ENCODE data around the gene UCK1.

The UCK1 gene

GRCh38 chr9:131530920-131531832, at the start of gene UCK1:
TSS of gene UCK1 (minus strand) at chr9:131531263. CDS start at chr9:131531174, 89 bp downstream.
- H3K4me1 ChIP-seq (ENCODE audit: low read length): peaks cover 10% of the 10 kb centered on the region; the same call in 1 of the 2 replicates
- no peaks in the 10 kb centered on the region for H3K27me3 ChIP-seq (ENCODE audit: low read depth, low read length)
- peaks cover 11% of the 10 kb centered on the region for H3K36me3 ChIP-seq (replicated peaks; ENCODE audit: low read depth, low read length)
- peak within 1 kb of the TSS; percentile 84 for H3K9ac ChIP-seq (ENCODE audit: low read length)
- no peaks in the 10 kb centered on the region for H3K9me3 ChIP-seq (ENCODE audit: insufficient read depth, low read length)
- peak within 1 kb of the TSS; percentile 97; the same call in 1 of the 2 replicates for H2AFZ ChIP-seq (ENCODE audit: low read depth, low read length)
- no peaks in the 10 kb centered on the region for H4K20me1 ChIP-seq (ENCODE audit: insufficient read depth, low read length)
- peak within 1 kb of the TSS; percentile 96 for H3K4me3 ChIP-seq (ENCODE audit: low read length)
- peak within 1 kb of the TSS; percentile 88 for H3K4me2 ChIP-seq (ENCODE audit: low read length)
- H3K79me2 ChIP-seq (ENCODE audit: low read length): peaks cover 13% of the 10 kb centered on the region
- H3K27ac ChIP-seq (ENCODE audit: low read length): no peak within 1 kb of the TSS
- TF ChIP-seq EZH2phosphoT487 (IDR thresholded peaks at IDR 0.05; ENCODE audit: low read depth): no peak
- TF ChIP-seq, protein P1, sequence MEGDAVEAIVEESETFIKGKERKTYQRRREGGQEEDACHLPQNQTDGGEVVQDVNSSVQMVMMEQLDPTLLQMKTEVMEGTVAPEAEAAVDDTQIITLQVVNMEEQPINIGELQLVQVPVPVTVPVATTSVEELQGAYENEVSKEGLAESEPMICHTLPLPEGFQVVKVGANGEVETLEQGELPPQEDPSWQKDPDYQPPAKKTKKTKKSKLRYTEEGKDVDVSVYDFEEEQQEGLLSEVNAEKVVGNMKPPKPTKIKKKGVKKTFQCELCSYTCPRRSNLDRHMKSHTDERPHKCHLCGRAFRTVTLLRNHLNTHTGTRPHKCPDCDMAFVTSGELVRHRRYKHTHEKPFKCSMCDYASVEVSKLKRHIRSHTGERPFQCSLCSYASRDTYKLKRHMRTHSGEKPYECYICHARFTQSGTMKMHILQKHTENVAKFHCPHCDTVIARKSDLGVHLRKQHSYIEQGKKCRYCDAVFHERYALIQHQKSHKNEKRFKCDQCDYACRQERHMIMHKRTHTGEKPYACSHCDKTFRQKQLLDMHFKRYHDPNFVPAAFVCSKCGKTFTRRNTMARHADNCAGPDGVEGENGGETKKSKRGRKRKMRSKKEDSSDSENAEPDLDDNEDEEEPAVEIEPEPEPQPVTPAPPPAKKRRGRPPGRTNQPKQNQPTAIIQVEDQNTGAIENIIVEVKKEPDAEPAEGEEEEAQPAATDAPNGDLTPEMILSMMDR (IDR thresholded peaks at IDR 0.05; ENCODE audit: low read depth, low read length): no peak

DNA sequence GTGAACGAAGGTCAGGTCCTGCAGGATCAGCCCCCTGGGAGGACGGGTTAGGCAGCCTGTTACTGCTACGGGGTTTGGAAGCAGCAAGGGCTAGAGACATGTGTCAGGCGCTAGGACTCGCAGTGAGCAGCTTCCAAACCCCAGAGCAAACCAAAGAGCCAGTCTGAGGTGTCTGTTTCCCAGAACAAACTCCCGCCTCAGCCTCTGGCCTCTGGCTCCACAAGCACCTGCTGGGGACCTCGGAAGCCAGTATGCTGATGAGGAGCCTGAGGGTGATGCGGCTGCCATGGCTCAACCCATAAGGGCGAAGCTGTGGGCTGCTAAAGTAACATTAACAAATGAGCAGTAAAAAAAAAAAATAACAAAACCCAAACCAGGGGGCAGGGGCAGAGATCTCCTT, 49.3 kb upstream of the UCK1 start:
- no peak overlapping the region for H3K4me2 ChIP-seq (ENCODE audit: low read length)
- H4K20me1 ChIP-seq (ENCODE audit: insufficient read depth, low read length): peaks cover 15% of the 10 kb centered on the region; the same call in 1 of the 2 replicates
- no peak overlapping the region for H3K27ac ChIP-seq (ENCODE audit: low read length)
- no peak for TF ChIP-seq EZH2phosphoT487 (IDR thresholded peaks at IDR 0.05; ENCODE audit: low read depth)
- TF ChIP-seq, protein P1 (IDR thresholded peaks at IDR 0.05; ENCODE audit: low read depth, low read length): no peak
- H3K4me1 ChIP-seq (ENCODE audit: low read length): peaks cover 10% of the 10 kb centered on the region
- H3K27me3 ChIP-seq (ENCODE audit: low read depth, low read length): no peaks in the 10 kb centered on the region
- no peaks in the 10 kb centered on the region for H3K9me3 ChIP-seq (ENCODE audit: insufficient read depth, low read length)
- H3K4me3 ChIP-seq (ENCODE audit: low read length): no peak overlapping the region
- H3K9ac ChIP-seq (ENCODE audit: low read length): no peak overlapping the region
- H3K36me3 ChIP-seq (replicated peaks; ENCODE audit: low read depth, low read length): peaks cover 73% of the 10 kb centered on the region
- H3K79me2 ChIP-seq (ENCODE audit: low read length): no peaks in the 10 kb centered on the region; the same call in 1 of the 2 replicates
- H2AFZ ChIP-seq (ENCODE audit: low read depth, low read length): no peak overlapping the region

- Histone ChIP-seq H3K79me2 (ENCODE audit: low read length) (no peaks in the 10 kb centered on the region; the same call in 1 of the 2 replicates), H2AFZ (ENCODE audit: low read depth, low read length) (no peak overlapping the region), H3K36me3 (replicated peaks; ENCODE audit: low read depth, low read length) (peaks cover 78% of the 10 kb centered on the region), H3K4me2 (ENCODE audit: low read length) (no peak overlapping the region), H3K9me3 (ENCODE audit: insufficient read depth, low read length) (no peaks in the 10 kb centered on the region), H3K27me3 (ENCODE audit: low read depth, low read length) (no peaks in the 10 kb centered on the region), H4K20me1 (ENCODE audit: insufficient read depth, low read length) (peaks cover 15% of the 10 kb centered on the region; the same call in 1 of the 2 replicates), H3K4me1 (ENCODE audit: low read length) (peaks cover 10% of the 10 kb centered on the region), H3K4me3 (ENCODE audit: low read length) (no peak overlapping the region), H3K27ac (ENCODE audit: low read length) (no peak overlapping the region), H3K9ac (ENCODE audit: low read length) (no peak overlapping the region)
- TF ChIP-seq EZH2phosphoT487 (IDR thresholded peaks at IDR 0.05; ENCODE audit: low read depth): no peak
- TF ChIP-seq, protein P1 (IDR thresholded peaks at IDR 0.05; ENCODE audit: low read depth, low read length): no peak
Observed at GRCh38 chr9:131579789-131580211, 48.7 kb upstream of the UCK1 start.

All from OCI-LY3 (cell line).